ENCODE measurements around the gene AUNIP. TPM values are rescaled to one million over a fixed set of nuclear protein-coding genes. Genes with fewer than 3 reads are reported as not detected.

AUNIP gene
- total and polyA plus RNA-seq, 2 donors from 2014 or later = 0.38 TPM; not detected in 1

- peak; percentile 3 for FAIRE-seq
- no peaks in the 10 kb centered on the region for H3K36me3 ChIP-seq (ENCODE audit: control insufficient read depth in 2 of 3, insufficient read depth in 3 of 3, low read length in 3 of 3)
- no peak overlapping the region for H3K9ac ChIP-seq (ENCODE audit: low read length in 3 of 3)
- no peaks in the 10 kb centered on the region for H3K27me3 ChIP-seq (ENCODE audit: control insufficient read depth, insufficient read depth, low read length)
- no peak overlapping the region for H3K27ac ChIP-seq (ENCODE audit: low read depth in 2 of 2, low read length in 2 of 2)
- no peak overlapping the region for H3K4me3 ChIP-seq (ENCODE audit: low read length in 3 of 3)
- H3K4me1 ChIP-seq (ENCODE audit: control insufficient read depth in 2 of 3, insufficient read depth in 2 of 3, low read depth in 1 of 3, low read length in 3 of 3) = peaks cover 0 to 10% (median 6%) of the 10 kb centered on the region in 3 donors
- H3K9me3 ChIP-seq (ENCODE audit: control insufficient read depth in 2 of 3, insufficient read depth in 1 of 3, low read length in 3 of 3) = no peaks in the 10 kb centered on the region
- DNase-seq = no peak
- no peak for TF ChIP-seq CTCF (IDR thresholded peaks at IDR 0.05; ENCODE audit: borderline replicate concordance, extremely low read depth, insufficient read depth)
- intact Hi-C loops (cut with DNase I) = loop anchor here (10.0 kb wide), 1 partner anchor 177 kb away; the partner anchor contains the start of gene MAN1C1
Observed at GRCh38 chr1:25792115-25792514, 67.1 kb downstream of the AUNIP start.

DNA sequence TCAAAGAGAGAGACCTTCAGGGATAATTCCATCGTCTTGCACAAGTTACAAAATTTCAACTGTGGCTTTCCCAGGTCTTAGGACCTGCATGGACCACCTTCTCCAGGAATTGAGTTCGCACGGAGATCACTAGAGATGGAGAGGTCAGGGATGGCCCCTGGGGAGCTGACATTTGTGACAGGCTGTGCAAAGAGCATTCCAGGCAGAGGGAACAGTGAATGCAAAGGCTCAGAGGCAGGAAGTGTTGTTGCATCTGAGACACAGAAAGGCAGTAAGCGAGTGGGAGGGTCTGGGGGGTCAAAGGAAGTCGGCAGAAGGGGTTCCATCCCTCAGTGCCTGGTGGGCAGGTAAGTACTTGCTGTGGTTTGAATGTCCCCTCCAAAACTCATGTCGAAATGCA, 68.8 kb downstream of the AUNIP start:
- no peaks in the 10 kb centered on the region for H3K36me3 ChIP-seq (ENCODE audit: control insufficient read depth in 2 of 3, insufficient read depth in 3 of 3, low read length in 3 of 3)
- H3K27me3 ChIP-seq (ENCODE audit: control insufficient read depth, insufficient read depth, low read length) = no peaks in the 10 kb centered on the region
- H3K9ac ChIP-seq (ENCODE audit: low read length in 3 of 3) = no peak overlapping the region
- FAIRE-seq = no peak
- no peak for TF ChIP-seq CTCF (IDR thresholded peaks at IDR 0.05; ENCODE audit: borderline replicate concordance, extremely low read depth, insufficient read depth)
- DNase-seq = no peak
- H3K9me3 ChIP-seq (ENCODE audit: control insufficient read depth in 2 of 3, insufficient read depth in 1 of 3, low read length in 3 of 3) = no peaks in the 10 kb centered on the region
- no peak overlapping the region for H3K4me3 ChIP-seq (ENCODE audit: low read length in 3 of 3)
- intact Hi-C loops (cut with DNase I) = loop anchor here (10.0 kb wide), 1 partner anchor 176 kb away; the partner anchor contains the start of gene MAN1C1
- no peak overlapping the region for H3K27ac ChIP-seq (ENCODE audit: low read depth in 2 of 2, low read length in 2 of 2)
- peaks cover 0 to 4% (median 0%) of the 10 kb centered on the region in 3 donors for H3K4me1 ChIP-seq (ENCODE audit: control insufficient read depth in 2 of 3, insufficient read depth in 2 of 3, low read depth in 1 of 3, low read length in 3 of 3)

- Histone ChIP-seq H3K9me3 (ENCODE audit: control insufficient read depth in 2 of 3, insufficient read depth in 1 of 3, low read length in 3 of 3) (no peaks in the 10 kb centered on the region), H3K9ac (ENCODE audit: low read length in 3 of 3) (no peak overlapping the region), H3K36me3 (ENCODE audit: control insufficient read depth in 2 of 3, insufficient read depth in 3 of 3, low read length in 3 of 3) (peaks cover 0 to 2% (median 0%) of the 10 kb centered on the region in 3 donors), H3K4me3 (ENCODE audit: low read length in 3 of 3) (no peak overlapping the region), H3K27me3 (ENCODE audit: control insufficient read depth, insufficient read depth, low read length) (no peaks in the 10 kb centered on the region), H3K4me1 (ENCODE audit: control insufficient read depth in 2 of 3, insufficient read depth in 2 of 3, low read depth in 1 of 3, low read length in 3 of 3) (no peaks in the 10 kb centered on the region), H3K27ac (ENCODE audit: low read depth in 2 of 2, low read length in 2 of 2) (no peak overlapping the region)
- no peak for FAIRE-seq
- no peak for DNase-seq
- intact Hi-C loops (cut with DNase I) = no loop called here
- TF ChIP-seq CTCF (IDR thresholded peaks at IDR 0.05; ENCODE audit: borderline replicate concordance, extremely low read depth, insufficient read depth) = no peak
Observed at GRCh38 chr1:25787760-25788166, 71.5 kb downstream of the AUNIP start.

All from kidney (tissue), 14 donors.